ENCODE results near the gene SLX4IP. TPM values are rescaled to one million over a fixed set of nuclear protein-coding genes. Genes with fewer than 3 reads are reported as not detected.

The SLX4IP gene
- total and polyA plus RNA-seq, 2 of the 13 experiments (the other 11 are each of a cell fraction or from before 2014, with no cell fraction given): 3.6 to 7.3 TPM

DNA sequence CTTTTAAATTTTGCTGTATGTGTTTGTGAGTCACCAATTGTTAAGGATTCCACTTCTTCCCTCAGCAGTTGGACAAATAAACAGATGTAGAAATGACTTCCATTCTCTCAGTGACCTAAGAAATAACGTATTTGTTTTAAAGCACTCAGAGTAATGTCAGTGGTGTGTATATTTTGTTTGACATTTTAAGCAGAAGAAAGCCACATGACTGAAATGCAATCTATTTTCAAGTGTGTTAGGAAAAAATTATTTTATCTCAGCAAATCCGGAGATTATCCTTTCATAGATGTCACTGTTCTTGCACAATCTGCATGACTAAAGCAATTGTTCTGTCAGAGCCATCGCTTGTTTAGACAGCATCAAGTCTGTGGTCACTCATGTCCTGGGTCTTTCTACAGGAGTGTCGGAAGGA lies 161.6 kb downstream of the SLX4IP start (continued):
- TF ChIP-seq AFF4 (CRISPR knock-in tag; IDR thresholded peaks at IDR 0.05): peak; percentile 32; the same call in 1 of the 2 replicates
- no peak for TF ChIP-seq HIC2 (CRISPR knock-in tag; IDR thresholded peaks at IDR 0.05; ENCODE audit: low read depth)
- 0 out of 2 replicates have a peak, but pooled peaks have one; percentile 27 for TF ChIP-seq FOXP4 (CRISPR knock-in tag; IDR thresholded peaks at IDR 0.05)
- peak; percentile 78 for TF ChIP-seq ARID5B (CRISPR knock-in tag; IDR thresholded peaks at IDR 0.05)
- peak; percentile 95 for TF ChIP-seq SOX5 (CRISPR knock-in tag; IDR thresholded peaks at IDR 0.05; ENCODE audit: borderline replicate concordance)
- TF ChIP-seq ZNF780A (CRISPR knock-in tag; IDR thresholded peaks at IDR 0.05): no peak
- TF ChIP-seq NCOA2 (CRISPR knock-in tag; IDR thresholded peaks at IDR 0.05): peak; percentile 43; the same call in 1 of the 2 replicates
- peak; percentile 89 for TF ChIP-seq FOSL2 (CRISPR knock-in tag; IDR thresholded peaks at IDR 0.05)
- TF ChIP-seq, protein P1, sequence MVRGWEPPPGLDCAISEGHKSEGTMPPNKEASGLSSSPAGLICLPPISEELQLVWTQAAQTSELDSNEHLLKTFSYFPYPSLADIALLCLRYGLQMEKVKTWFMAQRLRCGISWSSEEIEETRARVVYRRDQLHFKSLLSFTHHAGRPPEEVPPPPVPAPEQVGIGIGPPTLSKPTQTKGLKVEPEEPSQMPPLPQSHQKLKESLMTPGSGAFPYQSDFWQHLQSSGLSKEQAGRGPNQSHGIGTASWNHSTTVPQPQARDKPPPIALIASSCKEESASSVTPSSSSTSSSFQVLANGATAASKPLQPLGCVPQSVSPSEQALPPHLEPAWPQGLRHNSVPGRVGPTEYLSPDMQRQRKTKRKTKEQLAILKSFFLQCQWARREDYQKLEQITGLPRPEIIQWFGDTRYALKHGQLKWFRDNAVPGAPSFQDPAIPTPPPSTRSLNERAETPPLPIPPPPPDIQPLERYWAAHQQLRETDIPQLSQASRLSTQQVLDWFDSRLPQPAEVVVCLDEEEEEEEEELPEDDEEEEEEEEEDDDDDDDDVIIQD (CRISPR knock-in tag; IDR thresholded peaks at IDR 0.05; ENCODE audit: low read depth): peak; percentile 24; the same call in 1 of the 2 replicates
- TF ChIP-seq, protein P2, sequence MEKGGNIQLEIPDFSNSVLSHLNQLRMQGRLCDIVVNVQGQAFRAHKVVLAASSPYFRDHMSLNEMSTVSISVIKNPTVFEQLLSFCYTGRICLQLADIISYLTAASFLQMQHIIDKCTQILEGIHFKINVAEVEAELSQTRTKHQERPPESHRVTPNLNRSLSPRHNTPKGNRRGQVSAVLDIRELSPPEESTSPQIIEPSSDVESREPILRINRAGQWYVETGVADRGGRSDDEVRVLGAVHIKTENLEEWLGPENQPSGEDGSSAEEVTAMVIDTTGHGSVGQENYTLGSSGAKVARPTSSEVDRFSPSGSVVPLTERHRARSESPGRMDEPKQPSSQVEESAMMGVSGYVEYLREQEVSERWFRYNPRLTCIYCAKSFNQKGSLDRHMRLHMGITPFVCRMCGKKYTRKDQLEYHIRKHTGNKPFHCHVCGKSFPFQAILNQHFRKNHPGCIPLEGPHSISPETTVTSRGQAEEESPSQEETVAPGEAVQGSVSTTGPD (CRISPR knock-in tag; IDR thresholded peaks at IDR 0.05): no peak
- TF ChIP-seq SMYD3 (CRISPR knock-in tag; IDR thresholded peaks at IDR 0.05): no peak
- no peak for TF ChIP-seq CTCF (CRISPR knock-in tag; IDR thresholded peaks at IDR 0.05)
